A549 (cell line): ENCODE measurements around the gene XPNPEP1. TPM values are rescaled to one million over a fixed set of nuclear protein-coding genes. Genes with fewer than 3 reads are reported as not detected.

Source experiments
- ATAC-seq, 2 experiments: fragments of 200-7000 bp in 1 of 2; fragments of >200 bp in 1 of 2; cut with Nextera tagmentation in 1 of 2; cut with Tn5 transposase in 1 of 2; 3 replicates each; pipeline versions ENCODE4 v1.8.0 to v1.9.1; 2018 to 2020; ENCODE audit warnings: mild to moderate bottlenecking in 1 of 2, moderate library complexity in 1 of 2
- CTCF ChIA-PET: fragments of 300-600 bp; sonication (Branson Sonifier 250); formaldehyde crosslinking; extraction: SDS; loops from one replicate; lab custom pipeline; 2021; ENCODE audit warnings: antibody characterized with exemption, inconsistent platforms; lab: Yijun Ruan, JAX
- POLR2A ChIA-PET: fragments of 350-600 bp; formaldehyde crosslinking; extraction: SDS; loops from one replicate; lab custom pipeline; 2021; ENCODE audit warnings: antibody characterized with exemption, inconsistent platforms; lab: Yijun Ruan, JAX
- DNase-seq, 2 experiments: peaks; one replicate each; pipeline versions ENCODE4 v3.0.0 to v3.0.0-alpha.2; 2011 to 2016; ENCODE audit warnings: low read depth in 1 of 2, low spot score in 1 of 2
- FAIRE-seq: peaks from 2 replicates; lab custom pipeline; 2011; peaks lifted over from hg19 to GRCh38; lab: Jason Lieb, UNC
- H3K27ac ChIP-seq, 2 experiments: fragments of >200 bp; sonication (Bioruptor Twin); formaldehyde crosslinking; 3 replicates each; pipeline ENCODE4 v1.5.1; 2016 to 2017
- H3K4me1 ChIP-seq: fragments of >200 bp; sonication (Bioruptor Twin); formaldehyde crosslinking; 3 replicates; pipeline ENCODE4 v1.6.1; 2016
- H3K4me2 ChIP-seq: fragments of >200 bp; sonication (Bioruptor Twin); formaldehyde crosslinking; 3 replicates; pipeline ENCODE4 v1.6.1; 2016
- H3K4me3 ChIP-seq: fragments of >200 bp; sonication (Bioruptor Twin); formaldehyde crosslinking; 3 replicates; pipeline ENCODE4 v1.5.1; 2016
- H3K9me3 ChIP-seq: fragments of >200 bp; sonication (Bioruptor Twin); formaldehyde crosslinking; 3 replicates; pipeline ENCODE4 v1.6.1; 2016
- ATOH8 ChIP-seq: fragments of 250-450 bp; sonication (Bioruptor Pico); IDR thresholded peaks from 2 replicates; pipeline ENCODE4 v1.5.0; 2020; ENCODE audit warnings: low read depth, mild to moderate bottlenecking, moderate library complexity
- CEBPB ChIP-seq, 2 experiments: fragments of >200 bp in 1 of 2; sonication (Bioruptor Twin) in 1 of 2; formaldehyde crosslinking in 1 of 2; IDR thresholded peaks; 2 replicates each; pipeline ENCODE4 v1.6.1; 2012 to 2016
- CHD4 ChIP-seq: fragments of 200-600 bp; sonication (generic); IDR thresholded peaks from 2 replicates; pipeline ENCODE4 v1.6.1; 2016; ENCODE audit warnings: antibody characterized with exemption, mild to moderate bottlenecking, borderline replicate concordance
- CTCF ChIP-seq: fragments of >200 bp; sonication (Bioruptor Twin); formaldehyde crosslinking; IDR thresholded peaks from 3 replicates; pipeline ENCODE4 v1.5.1; 2016
- E2F6 ChIP-seq: IDR thresholded peaks from 2 replicates; pipeline ENCODE4 v1.6.1; 2012; ENCODE audit warnings: low read depth, borderline replicate concordance
- EHMT2 ChIP-seq: fragments of 200-600 bp; sonication (generic); IDR thresholded peaks from 2 replicates; pipeline ENCODE4 v1.6.1; 2016; ENCODE audit warnings: antibody characterized with exemption, low read depth, mild to moderate bottlenecking, moderate library complexity
- ESRRA ChIP-seq: fragments of 150-350 bp; IDR thresholded peaks from 2 replicates; pipeline ENCODE4 v1.6.1; 2014; ENCODE audit warnings: mild to moderate bottlenecking, low read length, borderline replicate concordance
- FOSB ChIP-seq: fragments of 250-450 bp; sonication (Bioruptor Pico); IDR thresholded peaks from 2 replicates; pipeline ENCODE4 v1.5.0; 2020; ENCODE audit warnings: mild to moderate bottlenecking, moderate library complexity
- FOSL2 ChIP-seq, 2 experiments: fragments of 450-650 bp in 1 of 2; fragments of >200 bp in 1 of 2; sonication (Bioruptor Twin) in 1 of 2; formaldehyde crosslinking; IDR thresholded peaks; 2 replicates each; pipeline versions ENCODE4 v1.5.0 to v1.6.1; 2016 to 2020; ENCODE audit warnings: mild to moderate bottlenecking in 1 of 2, moderate library complexity in 1 of 2
- HDAC2 ChIP-seq: fragments of 200-600 bp; sonication (generic); IDR thresholded peaks from 2 replicates; pipeline ENCODE4 v1.6.1; 2016
- HEYL ChIP-seq: fragments of 250-450 bp; sonication (Bioruptor Pico); IDR thresholded peaks from 2 replicates; pipeline ENCODE4 v1.8.0; 2021; ENCODE audit warnings: mild to moderate bottlenecking, moderate library complexity
- HOXA7 ChIP-seq: fragments of 250-450 bp; sonication (Bioruptor Pico); IDR thresholded peaks from 2 replicates; pipeline ENCODE4 v1.5.0; 2020; ENCODE audit warnings: mild to moderate bottlenecking, moderate library complexity
- JUN ChIP-seq, 2 experiments: fragments of >200 bp; sonication (Bioruptor Twin); formaldehyde crosslinking; IDR thresholded peaks; 2 replicates in 1 of 2; 3 replicates in 1 of 2; pipeline ENCODE4 v1.6.1; 2016 to 2017
- KDM5A ChIP-seq: fragments of 200-600 bp; sonication (generic); IDR thresholded peaks from 2 replicates; pipeline ENCODE4 v1.6.1; 2016; ENCODE audit warnings: antibody characterized with exemption, mild to moderate bottlenecking
- NFE2L2 ChIP-seq: fragments of 150-350 bp; conservative IDR thresholded peaks from 2 replicates; pipeline ENCODE4 v1.6.1; 2014; ENCODE audit warnings: low read length
- PBX3 ChIP-seq: IDR thresholded peaks from 2 replicates; pipeline ENCODE4 v1.6.1; 2012
- POLR2AphosphoS2 ChIP-seq: conservative IDR thresholded peaks from 2 replicates; pipeline ENCODE4 v1.6.1; 2012; ENCODE audit warnings: low read length, improper control_type of control experiment, inconsistent platforms
- RAD21 ChIP-seq, 2 experiments: fragments of >200 bp in 1 of 2; sonication (Bioruptor Twin) in 1 of 2; formaldehyde crosslinking in 1 of 2; IDR thresholded peaks in 1 of 2; conservative IDR thresholded peaks in 1 of 2; 2 replicates in 1 of 2; 3 replicates in 1 of 2; pipeline ENCODE4 v1.6.1; 2012 to 2018; ENCODE audit warnings: inconsistent platforms in 1 of 2
- RARB ChIP-seq: fragments of 250-450 bp; sonication (Bioruptor Pico); IDR thresholded peaks from 2 replicates; pipeline ENCODE4 v1.8.0; 2021; ENCODE audit warnings: mild to moderate bottlenecking, moderate library complexity
- RCOR1 ChIP-seq: fragments of 150-350 bp; IDR thresholded peaks from 2 replicates; pipeline ENCODE4 v1.6.1; 2014; ENCODE audit warnings: antibody characterized with exemption, low read length, low read depth
- RFX5 ChIP-seq: fragments of 450-650 bp; IDR thresholded peaks from 2 replicates; pipeline ENCODE4 v1.7.1; 2014; ENCODE audit warnings: antibody characterized with exemption, mild to moderate bottlenecking, moderate library complexity
- RNF2 ChIP-seq: fragments of 200-600 bp; sonication (generic); IDR thresholded peaks from 2 replicates; pipeline ENCODE4 v1.6.1; 2016; ENCODE audit warnings: low read depth, mild to moderate bottlenecking, antibody characterized with exemption, moderate library complexity, borderline replicate concordance
- SMC3 ChIP-seq: fragments of >200 bp; sonication (Bioruptor Twin); formaldehyde crosslinking; IDR thresholded peaks from 3 replicates; pipeline ENCODE4 v1.6.1; 2018; ENCODE audit warnings: inconsistent platforms
- SREBF2 ChIP-seq: fragments of 450-650 bp; IDR thresholded peaks from 2 replicates; pipeline ENCODE4 v1.6.1; 2014; ENCODE audit warnings: mild to moderate bottlenecking, moderate library complexity
- TFCP2L1 ChIP-seq: fragments of 250-450 bp; sonication (Bioruptor Pico); IDR thresholded peaks from 2 replicates; pipeline ENCODE4 v1.5.0; 2021; ENCODE audit warnings: mild to moderate bottlenecking
- ZFP36 ChIP-seq: fragments of 450-650 bp; IDR thresholded peaks from 2 replicates; pipeline ENCODE4 v1.6.1; 2014; ENCODE audit warnings: borderline replicate concordance; ENCODE audit not compliant: partially characterized antibody
- ZSCAN20 ChIP-seq: fragments of 250-450 bp; sonication (Bioruptor Pico); IDR thresholded peaks from 2 replicates; pipeline ENCODE4 v1.8.0; 2022; ENCODE audit warnings: mild to moderate bottlenecking, moderate library complexity
- WGBS: methylation state at CpG from one replicate; pipeline ENCODE4 v1.1.6; 2017; ENCODE audit errors: missing lambda C conversion rate; 5-methylcytosine and 5-hydroxymethylcytosine counted together
- polyA plus RNA-seq, 4 experiments: library from polyadenylated mRNA; depleted of rRNA in 3 of 4; stranded (reverse); fragments of >200 nt; fragmentation: RNase III in 1 of 4; extraction: RNeasy Plus Mini Kit Qiagen cat#74134 plus additional on column Dnase treatment in 1 of 4; gene quantifications; 2 replicates in 3 of 4; 3 replicates in 1 of 4; pipeline ENCODE4 v1.2.3, GENCODE V29; 2011 to 2017
- TF ChIP-seq, protein P1 (sequence below): fragments of >200 bp; sonication (Bioruptor Twin); formaldehyde crosslinking; IDR thresholded peaks from 3 replicates; pipeline ENCODE4 v1.6.1; 2016
- TF ChIP-seq, protein P2 (sequence below): fragments of >200 bp; sonication (Bioruptor Twin); formaldehyde crosslinking; IDR thresholded peaks from 2 replicates; pipeline ENCODE4 v1.6.1; 2016
- TF ChIP-seq, protein P3 (sequence below): fragments of 250-450 bp; sonication (Bioruptor Pico); IDR thresholded peaks from 2 replicates; pipeline ENCODE4 v1.5.0; 2021; ENCODE audit warnings: mild to moderate bottlenecking, moderate library complexity, borderline replicate concordance
- TF ChIP-seq, protein P4 (sequence below): IDR thresholded peaks from 2 replicates; pipeline ENCODE4 v1.6.1; 2012

Gene XPNPEP1
- polyA plus RNA-seq, 2 of the 4 experiments (the other 2 are of a cell fraction), result 32.5 to 53.9 TPM

GRCh38 chr10:109875151-109875568, 48.2 kb downstream of the XPNPEP1 start:
- Histone ChIP-seq H3K4me1 (no peaks in the 10 kb centered on the region), H3K4me3 (no peak overlapping the region), H3K4me2 (no peak overlapping the region), H3K9me3 (no peaks in the 10 kb centered on the region), H3K27ac (no peak overlapping the region)
- WGBS, result 90% methylated on average over 7 of the region's 7 CpGs
- ChIA-PET POLR2A (no interaction called here), CTCF (interaction anchor here (0.9 to 4.9 kb wide), 3 partner anchors 9 to 22 kb away, joined by 3 to 28 read pairs (median 5); no protein-coding TSS in a partner anchor)
- FAIRE-seq (no peak), ATAC-seq (no peak), DNase-seq (no peak)
- TF ChIP-seq EHMT2 (no peak), ESRRA (no peak), RARB (CRISPR knock-in tag) (no peak), ZSCAN20 (CRISPR knock-in tag) (no peak), FOSB (CRISPR knock-in tag) (no peak), SMC3 (no peak), NFE2L2 (no peak), SREBF2 (no peak), PBX3 (no peak), CEBPB (IDR thresholded peaks at IDR 0.05) (no peak), TFCP2L1 (CRISPR knock-in tag) (no peak), HEYL (CRISPR knock-in tag) (no peak), JUN (IDR thresholded peaks at IDR 0.05) (no peak), POLR2AphosphoS2 (no peak)
- TF ChIP-seq, protein P1, sequence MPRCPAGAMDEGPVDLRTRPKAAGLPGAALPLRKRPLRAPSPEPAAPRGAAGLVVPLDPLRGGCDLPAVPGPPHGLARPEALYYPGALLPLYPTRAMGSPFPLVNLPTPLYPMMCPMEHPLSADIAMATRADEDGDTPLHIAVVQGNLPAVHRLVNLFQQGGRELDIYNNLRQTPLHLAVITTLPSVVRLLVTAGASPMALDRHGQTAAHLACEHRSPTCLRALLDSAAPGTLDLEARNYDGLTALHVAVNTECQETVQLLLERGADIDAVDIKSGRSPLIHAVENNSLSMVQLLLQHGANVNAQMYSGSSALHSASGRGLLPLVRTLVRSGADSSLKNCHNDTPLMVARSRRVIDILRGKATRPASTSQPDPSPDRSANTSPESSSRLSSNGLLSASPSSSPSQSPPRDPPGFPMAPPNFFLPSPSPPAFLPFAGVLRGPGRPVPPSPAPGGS, result no peak
- TF ChIP-seq, protein P2, sequence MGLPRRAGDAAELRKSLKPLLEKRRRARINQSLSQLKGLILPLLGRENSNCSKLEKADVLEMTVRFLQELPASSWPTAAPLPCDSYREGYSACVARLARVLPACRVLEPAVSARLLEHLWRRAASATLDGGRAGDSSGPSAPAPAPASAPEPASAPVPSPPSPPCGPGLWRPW, result no peak

GRCh38 chr10:109871476-109871875, 51.8 kb downstream of the XPNPEP1 start:
- FAIRE-seq (no peak), ATAC-seq (no peak), DNase-seq (no peak)
- Histone ChIP-seq H3K4me3 (no peak overlapping the region), H3K27ac (no peak overlapping the region), H3K4me1 (no peaks in the 10 kb centered on the region), H3K9me3 (no peaks in the 10 kb centered on the region), H3K4me2 (no peak overlapping the region)
- 90% methylated on average over 4 of the region's 4 CpGs for WGBS
- POLR2A ChIA-PET, result no interaction called here
- CTCF ChIA-PET, result interaction anchor here (4.9 kb wide), 1 partner anchor 13 kb away, joined by 28 read pairs; no protein-coding TSS in a partner anchor
- TF ChIP-seq RNF2, result no peak
- no peak for TF ChIP-seq CEBPB (IDR thresholded peaks at IDR 0.05)
- TF ChIP-seq, protein P3, sequence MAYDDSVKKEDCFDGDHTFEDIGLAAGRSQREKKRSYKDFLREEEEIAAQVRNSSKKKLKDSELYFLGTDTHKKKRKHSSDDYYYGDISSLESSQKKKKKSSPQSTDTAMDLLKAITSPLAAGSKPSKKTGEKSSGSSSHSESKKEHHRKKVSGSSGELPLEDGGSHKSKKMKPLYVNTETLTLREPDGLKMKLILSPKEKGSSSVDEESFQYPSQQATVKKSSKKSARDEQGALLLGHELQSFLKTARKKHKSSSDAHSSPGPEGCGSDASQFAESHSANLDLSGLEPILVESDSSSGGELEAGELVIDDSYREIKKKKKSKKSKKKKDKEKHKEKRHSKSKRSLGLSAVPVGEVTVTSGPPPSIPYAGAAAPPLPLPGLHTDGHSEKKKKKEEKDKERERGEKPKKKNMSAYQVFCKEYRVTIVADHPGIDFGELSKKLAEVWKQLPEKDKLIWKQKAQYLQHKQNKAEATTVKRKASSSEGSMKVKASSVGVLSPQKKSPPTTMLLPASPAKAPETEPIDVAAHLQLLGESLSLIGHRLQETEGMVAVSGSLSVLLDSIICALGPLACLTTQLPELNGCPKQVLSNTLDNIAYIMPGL, result no peak
- no peak for TF ChIP-seq HDAC2
- no peak for TF ChIP-seq FOSL2 (IDR thresholded peaks at IDR 0.05)
- TF ChIP-seq FOSL2 (CRISPR knock-in tag; IDR thresholded peaks at IDR 0.05), result no peak
- TF ChIP-seq ZFP36, result no peak
- TF ChIP-seq RAD21 (conservative IDR thresholded peaks at IDR 0.05 in 1 of 2, IDR thresholded peaks at IDR 0.05 in 1 of 2), result no peak
- no peak for TF ChIP-seq CHD4
- TF ChIP-seq ATOH8, result no peak
- no peak for TF ChIP-seq RFX5
- no peak for TF ChIP-seq RCOR1
- TF ChIP-seq E2F6, result no peak
- TF ChIP-seq HOXA7 (CRISPR knock-in tag), result no peak
- TF ChIP-seq CTCF, result no peak
- TF ChIP-seq EHMT2, result no peak
- TF ChIP-seq KDM5A, result no peak
- TF ChIP-seq, protein P4, sequence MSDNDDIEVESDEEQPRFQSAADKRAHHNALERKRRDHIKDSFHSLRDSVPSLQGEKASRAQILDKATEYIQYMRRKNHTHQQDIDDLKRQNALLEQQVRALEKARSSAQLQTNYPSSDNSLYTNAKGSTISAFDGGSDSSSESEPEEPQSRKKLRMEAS, result no peak
- no peak for TF ChIP-seq ESRRA
